ENCODE results near the gene GDPD4.

Gene GDPD4

GRCh38 chr11:77214557-77214956, 86.9 kb downstream of the GDPD4 start:
- H3K79me2 ChIP-seq (ENCODE audit: insufficient read depth, low read length), result no peaks in the 10 kb centered on the region
- H3K9me2 ChIP-seq (replicated peaks; ENCODE audit: insufficient read depth, low read length), result no peaks in the 10 kb centered on the region
- no peak overlapping the region for H3K4me2 ChIP-seq (ENCODE audit: low read depth, low read length, poor library complexity, severe bottlenecking)
- no peak overlapping the region for H2AFZ ChIP-seq (ENCODE audit: low read depth, low read length, severe bottlenecking)
- TF ChIP-seq EZH2phosphoT487 (conservative IDR thresholded peaks at IDR 0.05; ENCODE audit: low read length) (no peak), CTCF (IDR thresholded peaks at IDR 0.05; ENCODE audit: insufficient read depth, low read length, poor library complexity, severe bottlenecking) (no peak)
- H3K9ac ChIP-seq (ENCODE audit: low read length), result no peak overlapping the region
- no peaks in the 10 kb centered on the region for H3K27me3 ChIP-seq (ENCODE audit: low read length)
- H3K9me3 ChIP-seq (ENCODE audit: insufficient read depth, low read length), result no peaks in the 10 kb centered on the region
- no peak overlapping the region for H3K27ac ChIP-seq (ENCODE audit: low read depth, low read length)
- H3K36me3 ChIP-seq (ENCODE audit: low read length), result no peaks in the 10 kb centered on the region
- H4K20me1 ChIP-seq (ENCODE audit: low read depth, low read length), result no peaks in the 10 kb centered on the region
- H3K4me3 ChIP-seq (ENCODE audit: insufficient read depth, low read length, poor library complexity, severe bottlenecking), result no peak overlapping the region
- H3F3A ChIP-seq (ENCODE audit: insufficient read depth), result no peaks in the 10 kb centered on the region

- Histone ChIP-seq H3K36me3 (ENCODE audit: low read length) (no peaks in the 10 kb centered on the region), H4K20me1 (ENCODE audit: low read depth, low read length) (no peaks in the 10 kb centered on the region), H3K79me2 (ENCODE audit: insufficient read depth, low read length) (no peaks in the 10 kb centered on the region), H3K4me3 (ENCODE audit: insufficient read depth, low read length, poor library complexity, severe bottlenecking) (no peak overlapping the region), H3K27ac (ENCODE audit: low read depth, low read length) (no peak overlapping the region), H2AFZ (ENCODE audit: low read depth, low read length, severe bottlenecking) (no peak overlapping the region), H3F3A (ENCODE audit: insufficient read depth) (no peaks in the 10 kb centered on the region), H3K9ac (ENCODE audit: low read length) (no peak overlapping the region), H3K9me3 (ENCODE audit: insufficient read depth, low read length) (no peaks in the 10 kb centered on the region), H3K4me2 (ENCODE audit: low read depth, low read length, poor library complexity, severe bottlenecking) (no peak overlapping the region), H3K9me2 (replicated peaks; ENCODE audit: insufficient read depth, low read length) (no peaks in the 10 kb centered on the region), H3K27me3 (ENCODE audit: low read length) (no peaks in the 10 kb centered on the region)
- TF ChIP-seq EZH2phosphoT487 (conservative IDR thresholded peaks at IDR 0.05; ENCODE audit: low read length) (no peak), CTCF (IDR thresholded peaks at IDR 0.05; ENCODE audit: insufficient read depth, low read length, poor library complexity, severe bottlenecking) (no peak)
Measured at GRCh38 chr11:77213589-77214428, 87.7 kb downstream of the GDPD4 start.

GRCh38 chr11:77213029-77213579, 88.4 kb downstream of the GDPD4 start:
- TF ChIP-seq EZH2phosphoT487 (conservative IDR thresholded peaks at IDR 0.05; ENCODE audit: low read length), result no peak
- TF ChIP-seq CTCF (IDR thresholded peaks at IDR 0.05; ENCODE audit: insufficient read depth, low read length, poor library complexity, severe bottlenecking), result no peak
- H3K27ac ChIP-seq (ENCODE audit: low read depth, low read length), result no peak overlapping the region

More at GRCh38 chr11:77213029-77213579, 88.4 kb downstream of the GDPD4 start:
- H4K20me1 ChIP-seq (ENCODE audit: low read depth, low read length), result no peaks in the 10 kb centered on the region
- H3K4me2 ChIP-seq (ENCODE audit: low read depth, low read length, poor library complexity, severe bottlenecking), result no peak overlapping the region
- no peaks in the 10 kb centered on the region for H3K36me3 ChIP-seq (ENCODE audit: low read length)
- no peaks in the 10 kb centered on the region for H3K79me2 ChIP-seq (ENCODE audit: insufficient read depth, low read length)
- H3K9ac ChIP-seq (ENCODE audit: low read length), result no peak overlapping the region
- no peak overlapping the region for H3K4me3 ChIP-seq (ENCODE audit: insufficient read depth, low read length, poor library complexity, severe bottlenecking)
- H3K9me2 ChIP-seq (replicated peaks; ENCODE audit: insufficient read depth, low read length), result no peaks in the 10 kb centered on the region
- no peaks in the 10 kb centered on the region for H3F3A ChIP-seq (ENCODE audit: insufficient read depth)
- H3K27me3 ChIP-seq (ENCODE audit: low read length), result no peaks in the 10 kb centered on the region
- H2AFZ ChIP-seq (ENCODE audit: low read depth, low read length, severe bottlenecking), result no peak overlapping the region
- no peaks in the 10 kb centered on the region for H3K9me3 ChIP-seq (ENCODE audit: insufficient read depth, low read length)

All from SU-DHL-6 (cell line).